GM12891 (cell line): ENCODE data around the gene KDM3A.

ENCODE experiments used
- DNase-seq: peaks from one replicate; pipeline ENCODE4 v3.0.0; 2011; ENCODE audit warnings: low spot score; ENCODE audit not compliant: insufficient read length
- FAIRE-seq: peaks from 2 replicates; lab custom pipeline; 2011; peaks lifted over from hg19 to GRCh38; lab: Jason Lieb, UNC
- PAX5 ChIP-seq: IDR thresholded peaks from 2 replicates; pipeline ENCODE4 v1.6.1; 2011; ENCODE audit warnings: low read length, moderate library complexity, mild to moderate bottlenecking; ENCODE audit not compliant: insufficient read depth, severe bottlenecking
- POLR2A ChIP-seq: IDR thresholded peaks from 2 replicates; pipeline ENCODE4 v1.6.1; 2011; ENCODE audit warnings: low read depth, low read length, control low read depth
- POLR2AphosphoS5 ChIP-seq: IDR thresholded peaks from 2 replicates; pipeline ENCODE4 v1.6.1; 2011; ENCODE audit warnings: low read depth, low read length, control low read depth
- POU2F2 ChIP-seq: IDR thresholded peaks from 2 replicates; pipeline ENCODE4 v1.6.1; 2011; ENCODE audit warnings: low read depth, mild to moderate bottlenecking, control low read depth, low read length, moderate library complexity
- SPI1 ChIP-seq: IDR thresholded peaks from 2 replicates; pipeline ENCODE4 v1.6.1; 2011; ENCODE audit warnings: low read depth, low read length, control low read depth
- TAF1 ChIP-seq: IDR thresholded peaks from 2 replicates; pipeline ENCODE4 v1.6.1; 2011; ENCODE audit warnings: low read depth, low read length, control low read depth

The KDM3A gene

DNA sequence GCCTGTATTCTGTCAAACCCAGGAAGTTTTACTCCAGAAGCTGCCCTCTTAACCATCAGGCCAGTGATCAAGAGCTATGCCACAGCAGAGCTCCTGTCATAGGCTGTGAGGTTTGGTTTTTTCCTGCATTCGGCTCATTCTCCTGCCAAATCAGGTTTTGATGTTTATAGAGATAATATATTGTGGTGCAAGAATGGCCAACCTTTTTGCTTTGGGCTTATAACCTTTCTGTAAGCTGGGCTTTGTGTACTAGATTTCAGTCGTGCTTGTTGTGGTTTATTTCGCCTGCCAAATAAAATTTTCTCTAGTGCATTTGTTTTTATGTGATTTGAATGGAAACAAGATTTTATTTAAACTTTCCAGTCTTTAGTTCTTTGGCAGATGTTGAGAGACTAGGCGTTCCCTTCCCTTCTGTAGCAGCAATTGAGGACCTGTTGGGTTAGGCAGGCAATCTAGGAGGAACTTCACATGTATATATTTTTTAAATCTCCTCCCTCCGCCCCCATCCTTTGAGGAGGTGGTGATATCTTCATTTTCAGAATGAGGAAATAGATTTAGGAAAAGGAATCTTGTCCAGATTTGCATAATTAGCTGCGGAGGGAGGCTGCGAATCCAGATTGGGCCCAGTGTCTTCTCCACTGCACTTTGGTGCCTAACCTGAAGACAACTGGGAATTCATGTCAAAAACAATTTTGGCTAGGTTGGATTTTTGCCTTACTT lies 2.6 kb downstream of the KDM3A start:
- TF ChIP-seq SPI1 = no peak
- no peak for TF ChIP-seq PAX5
- no peak for TF ChIP-seq POLR2AphosphoS5
- no peak for TF ChIP-seq POLR2A
- TF ChIP-seq TAF1 = no peak
- DNase-seq (no peak), FAIRE-seq (no peak)

GRCh38 chr2:86445436-86445835 lies 4.3 kb downstream of the KDM3A start:
- TF ChIP-seq TAF1 = no peak
- TF ChIP-seq SPI1 = no peak
- no peak for TF ChIP-seq POLR2AphosphoS5
- TF ChIP-seq POU2F2 = no peak
- no peak for TF ChIP-seq PAX5
- no peak for TF ChIP-seq POLR2A
- DNase-seq (no peak), FAIRE-seq (no peak)

DNA sequence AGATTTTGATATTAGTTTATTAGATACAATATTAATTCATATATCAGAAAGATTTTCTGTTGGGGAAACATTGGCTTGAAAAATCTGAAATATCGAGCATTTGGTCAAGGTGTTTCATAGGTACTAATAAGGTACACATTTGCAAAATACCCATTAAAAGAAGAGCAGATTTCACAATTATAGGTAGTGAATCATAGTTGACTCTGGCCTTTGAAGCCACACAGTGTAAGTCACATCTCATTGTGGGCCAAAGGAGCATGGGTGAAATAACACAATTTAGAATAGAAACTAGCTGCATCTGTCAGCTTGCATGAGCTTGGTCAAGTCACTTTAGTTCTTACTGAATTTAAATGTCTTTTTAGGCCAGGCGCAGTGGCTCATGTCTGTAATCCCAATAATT lies 4.9 kb downstream of the KDM3A start:
- DNase-seq = no peak
- TF ChIP-seq POLR2AphosphoS5 = no peak
- TF ChIP-seq POU2F2 = no peak
- TF ChIP-seq TAF1 = no peak
- TF ChIP-seq POLR2A = no peak
- TF ChIP-seq SPI1 = no peak
- no peak for TF ChIP-seq PAX5
- no peak for FAIRE-seq

DNA sequence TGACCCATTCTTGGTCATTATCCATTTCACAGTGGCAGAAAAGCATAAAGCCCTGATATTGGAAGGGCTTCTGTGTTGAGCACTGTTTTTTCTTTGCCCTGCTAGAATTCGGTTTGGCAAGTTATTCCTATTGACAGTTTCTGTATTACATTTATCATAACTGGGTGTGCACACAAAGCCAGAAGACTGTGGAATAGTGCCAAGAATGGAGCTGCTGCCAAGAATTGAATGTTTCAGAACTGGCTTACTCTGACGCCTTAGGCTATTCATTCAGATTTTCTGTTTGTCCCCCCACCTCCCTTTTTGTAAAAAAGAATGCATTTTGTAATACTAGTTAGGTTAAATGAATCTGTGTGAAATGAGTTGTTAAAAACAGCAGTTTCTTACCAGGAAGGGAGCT lies 12.7 kb downstream of the KDM3A start:
- TF ChIP-seq POU2F2 = no peak
- TF ChIP-seq TAF1 = no peak
- TF ChIP-seq POLR2AphosphoS5 = no peak
- TF ChIP-seq SPI1 = no peak
- no peak for FAIRE-seq
- no peak for DNase-seq

GRCh38 chr2:86454238-86454637 lies 13.1 kb downstream of the KDM3A start:
- TF ChIP-seq POU2F2 (no peak), POLR2AphosphoS5 (no peak), POLR2A (no peak), TAF1 (no peak)
- no peak for DNase-seq
- FAIRE-seq = no peak

GRCh38 chr2:86455181-86455580 lies 14.0 kb downstream of the KDM3A start:
- no peak for TF ChIP-seq POLR2A
- no peak for TF ChIP-seq PAX5
- no peak for TF ChIP-seq POLR2AphosphoS5
- TF ChIP-seq POU2F2 = no peak
- no peak for TF ChIP-seq SPI1
- TF ChIP-seq TAF1 = no peak

GRCh38 chr2:86461042-86461743 lies 20.0 kb downstream of the KDM3A start:
- TF ChIP-seq POU2F2 = no peak
- TF ChIP-seq SPI1 = no peak
- TF ChIP-seq POLR2AphosphoS5 = no peak
- TF ChIP-seq TAF1 = no peak
- TF ChIP-seq POLR2A = no peak
- TF ChIP-seq PAX5 = no peak
- FAIRE-seq = no peak
- DNase-seq = no peak

More at GRCh38 chr2:86455181-86455580, 14.0 kb downstream of the KDM3A start:
- no peak for FAIRE-seq
- DNase-seq = no peak

DNA sequence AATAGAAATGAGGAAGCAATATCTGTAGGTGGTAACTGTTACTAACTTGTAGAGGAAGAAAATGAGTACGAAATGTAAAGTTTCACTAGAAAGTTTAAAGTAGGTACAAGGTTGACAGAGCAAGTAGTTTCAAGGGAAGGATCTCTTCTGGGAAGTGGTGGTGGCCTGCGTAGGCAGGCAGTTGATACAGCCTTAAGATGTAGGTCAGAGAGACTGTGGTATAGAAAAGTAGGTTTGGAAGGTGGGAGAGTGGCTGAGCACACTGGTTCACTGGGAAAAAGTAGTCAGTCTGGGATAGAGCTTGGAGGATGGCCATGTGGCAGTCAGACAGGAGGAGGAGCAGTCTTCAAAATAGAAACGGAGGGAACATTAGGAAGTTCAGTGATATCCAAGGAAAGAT lies 23.5 kb downstream of the KDM3A start:
- FAIRE-seq (no peak), DNase-seq (no peak)

GRCh38 chr2:86466306-86466705 lies 25.1 kb downstream of the KDM3A start:
- FAIRE-seq (no peak), DNase-seq (no peak)
- TF ChIP-seq PAX5 (no peak), POLR2AphosphoS5 (no peak), TAF1 (no peak), SPI1 (no peak), POU2F2 (no peak), POLR2A (no peak)

More for the DNA sequence above, 23.5 kb downstream of the KDM3A start:
- no peak for TF ChIP-seq POU2F2
- TF ChIP-seq TAF1 = no peak
- TF ChIP-seq PAX5 = no peak
- TF ChIP-seq SPI1 = no peak
- no peak for TF ChIP-seq POLR2A
- TF ChIP-seq POLR2AphosphoS5 = no peak
